ENCODE results near the gene STAG3.
"Not testable (repeated sequence)": the region's sequence is repeated elsewhere in the genome, so short reads cannot be mapped to it uniquely, and the experiment has no call there.

The STAG3 gene

GRCh38 chr7:100212631-100213286, 35.0 kb downstream of the STAG3 start:
- DNase-seq (ENCODE audit: low read depth in 2 of 2): no peak

GRCh38 chr7:100213672-100214071, 36.0 kb downstream of the STAG3 start:
- DNase-seq (ENCODE audit: low read depth in 2 of 2): no peak

DNA sequence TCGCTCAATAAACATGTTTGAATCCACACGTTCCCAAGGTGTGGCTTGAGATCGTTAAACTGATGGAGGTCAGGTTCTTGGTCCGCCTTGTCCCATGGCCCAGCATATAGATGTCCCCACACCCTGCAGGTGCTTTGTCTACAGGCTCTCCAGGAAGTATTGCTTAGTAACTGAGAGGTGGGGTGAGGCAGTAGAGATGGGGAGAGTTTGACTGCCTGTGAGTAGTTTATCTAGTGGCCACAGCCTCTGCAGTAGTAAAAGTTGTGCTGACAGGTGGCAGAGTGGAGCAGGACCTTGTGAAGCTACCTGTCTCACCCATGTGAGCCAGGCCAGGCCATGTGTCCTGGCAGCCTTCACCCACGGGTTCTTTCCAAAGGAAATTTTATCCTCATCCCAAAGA, 36.6 kb downstream of the STAG3 start:
- DNase-seq (ENCODE audit: low read depth in 2 of 2): not testable (repeated sequence)

- DNase-seq (ENCODE audit: low read depth in 2 of 2): no peak
Observed at GRCh38 chr7:100215895-100216294, 38.2 kb downstream of the STAG3 start.

DNA sequence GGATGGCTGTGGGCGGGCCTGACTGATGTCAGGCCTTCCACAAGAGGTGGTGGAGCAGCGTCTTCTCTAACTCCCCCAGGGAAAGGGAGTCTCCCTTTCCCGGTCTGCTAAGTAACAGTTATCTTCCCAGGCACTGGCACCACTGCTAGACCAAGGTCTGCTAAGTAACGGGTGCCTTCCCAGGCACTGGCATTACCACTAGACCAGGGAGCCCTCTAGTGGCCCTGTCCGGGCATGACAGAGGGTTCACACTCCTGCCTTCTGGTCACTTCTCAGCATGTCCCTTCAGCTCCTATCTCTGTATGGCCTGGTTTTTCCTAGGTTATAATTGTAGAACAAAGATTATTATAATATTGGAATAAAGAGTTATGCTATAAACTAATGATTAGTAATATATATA, 40.2 kb downstream of the STAG3 start:
- DNase-seq (ENCODE audit: low read depth in 2 of 2): peak in 1 of 2 experiments; percentile 84

- DNase-seq (ENCODE audit: low read depth in 2 of 2): no peak
Observed at GRCh38 chr7:100219271-100219737, 41.6 kb downstream of the STAG3 start.

GRCh38 chr7:100219801-100220585, 42.3 kb downstream of the STAG3 start, which contains the start of gene PVRIG:
TSS of gene PVRIG (plus strand) at chr7:100219949. CDS start at chr7:100219971, 22 bp downstream.
- DNase-seq (ENCODE audit: low read depth in 2 of 2): not testable (repeated sequence)

DNA sequence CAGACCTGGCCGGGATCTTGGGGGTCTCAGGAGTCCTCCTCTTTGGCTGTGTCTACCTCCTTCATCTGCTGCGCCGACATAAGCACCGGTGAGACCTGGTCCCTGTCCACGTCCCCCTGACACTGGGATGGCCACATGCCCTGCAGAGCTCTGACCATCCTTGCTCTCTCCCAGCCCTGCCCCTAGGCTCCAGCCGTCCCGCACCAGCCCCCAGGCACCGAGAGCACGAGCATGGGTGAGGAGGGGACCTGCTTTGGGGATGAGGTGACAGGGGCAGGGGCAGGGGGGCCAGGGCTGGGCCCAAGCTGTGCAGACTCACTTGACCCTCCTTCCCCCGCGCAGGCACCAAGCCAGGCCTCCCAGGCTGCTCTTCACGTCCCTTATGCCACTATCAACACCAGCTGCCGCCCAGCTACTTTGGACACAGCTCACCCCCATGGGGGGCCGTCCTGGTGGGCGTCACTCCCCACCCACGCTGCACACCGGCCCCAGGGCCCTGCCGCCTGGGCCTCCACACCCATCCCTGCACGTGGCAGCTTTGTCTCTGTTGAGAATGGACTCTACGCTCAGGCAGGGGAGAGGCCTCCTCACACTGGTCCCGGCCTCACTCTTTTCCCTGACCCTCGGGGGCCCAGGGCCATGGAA, 43.0 kb downstream of the STAG3 start:
- no peak for DNase-seq (ENCODE audit: low read depth in 2 of 2)

DNA sequence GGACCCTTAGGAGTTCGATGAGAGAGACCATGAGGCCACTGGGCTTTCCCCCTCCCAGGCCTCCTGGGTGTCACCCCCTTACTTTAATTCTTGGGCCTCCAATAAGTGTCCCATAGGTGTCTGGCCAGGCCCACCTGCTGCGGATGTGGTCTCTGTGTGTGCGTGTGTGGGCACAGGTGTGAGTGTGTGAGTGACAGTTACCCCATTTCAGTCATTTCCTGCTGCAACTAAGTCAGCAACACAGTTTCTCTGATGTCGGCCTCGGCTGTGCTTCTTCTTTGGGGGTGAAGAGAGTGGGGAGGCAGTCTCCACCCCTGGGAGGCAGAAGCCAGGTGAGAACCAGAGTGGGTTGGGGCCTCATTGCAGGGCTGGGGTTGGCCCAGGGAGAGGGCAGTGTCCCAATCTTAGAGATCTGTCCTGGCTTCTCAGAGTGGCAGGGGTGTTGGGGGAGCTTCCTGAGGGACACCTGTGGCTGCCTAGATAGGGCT, 43.6 kb downstream of the STAG3 start:
- DNase-seq (ENCODE audit: low read depth in 2 of 2): peak; percentile 68 to 74

DNA sequence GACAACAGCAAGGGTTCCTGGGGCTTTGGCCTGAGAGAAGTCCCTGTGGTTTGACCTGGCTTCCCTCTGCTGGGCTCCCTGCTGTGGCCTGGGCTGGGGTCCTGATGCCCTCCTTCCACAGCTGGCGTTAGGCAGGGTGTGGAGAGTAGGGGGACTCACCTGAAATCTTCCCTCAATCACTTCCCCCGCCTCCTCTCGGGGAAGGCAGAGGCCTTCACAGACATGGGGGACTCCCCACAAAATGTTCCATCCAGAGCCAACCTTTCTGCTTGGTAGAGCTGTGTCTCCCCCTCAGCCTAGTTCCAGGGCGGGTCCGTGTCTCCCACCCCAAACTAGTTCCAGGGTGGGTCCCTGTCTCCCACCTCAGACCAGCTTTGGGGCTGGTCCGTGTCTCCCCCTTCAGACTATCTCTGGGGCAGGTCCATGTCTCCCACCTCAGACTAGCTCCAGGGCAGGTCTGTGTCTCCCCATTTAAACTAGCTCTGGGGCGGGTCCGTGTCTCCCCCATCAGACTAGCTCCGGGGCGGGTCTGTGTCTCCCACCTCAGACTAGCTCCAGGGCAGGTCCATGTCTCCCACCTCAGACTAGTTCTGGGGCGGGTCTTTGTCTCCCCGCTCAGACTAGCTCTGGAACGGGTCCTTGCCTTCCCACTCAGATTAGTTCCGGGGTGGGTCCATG, 44.2 kb downstream of the STAG3 start:
- DNase-seq (ENCODE audit: low read depth in 2 of 2): no peak

DNA sequence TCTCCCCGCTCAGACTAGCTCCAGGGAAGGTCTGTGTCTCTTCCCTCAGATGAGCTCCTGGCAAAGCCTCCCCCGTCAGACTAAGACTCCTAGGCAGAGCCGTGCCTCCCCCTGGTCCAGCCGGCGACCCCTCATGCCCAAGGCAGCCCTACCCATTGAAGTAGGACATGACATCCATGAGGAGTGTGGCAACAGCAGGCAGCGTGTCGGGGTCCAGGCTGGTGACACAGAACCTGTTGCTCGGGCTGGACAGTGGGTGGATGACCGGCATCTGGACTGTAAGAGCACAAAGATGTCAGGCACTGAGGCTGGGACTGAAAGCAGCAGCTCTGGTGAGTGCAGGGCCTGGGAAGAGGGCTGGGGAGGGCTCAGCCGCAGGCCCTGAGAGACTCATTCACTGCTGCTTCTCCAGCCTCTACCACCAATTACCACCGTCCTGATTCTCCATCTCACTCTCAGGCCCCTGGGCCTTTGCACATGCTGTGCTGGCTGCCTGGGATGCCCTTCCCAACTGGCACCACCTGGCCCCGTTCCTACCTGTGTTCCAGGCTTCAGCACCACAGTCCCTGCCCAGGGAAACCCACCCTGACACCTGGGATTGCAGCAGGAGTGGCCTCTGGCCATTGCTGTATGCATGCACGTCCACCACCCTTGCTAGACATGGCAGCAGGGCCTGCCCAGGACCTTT, 44.9 kb downstream of the STAG3 start:
- DNase-seq (ENCODE audit: low read depth in 2 of 2): no peak

- not testable (repeated sequence) for DNase-seq (ENCODE audit: low read depth in 2 of 2)
Observed at GRCh38 chr7:100223376-100223927, 45.7 kb downstream of the STAG3 start.

DNA sequence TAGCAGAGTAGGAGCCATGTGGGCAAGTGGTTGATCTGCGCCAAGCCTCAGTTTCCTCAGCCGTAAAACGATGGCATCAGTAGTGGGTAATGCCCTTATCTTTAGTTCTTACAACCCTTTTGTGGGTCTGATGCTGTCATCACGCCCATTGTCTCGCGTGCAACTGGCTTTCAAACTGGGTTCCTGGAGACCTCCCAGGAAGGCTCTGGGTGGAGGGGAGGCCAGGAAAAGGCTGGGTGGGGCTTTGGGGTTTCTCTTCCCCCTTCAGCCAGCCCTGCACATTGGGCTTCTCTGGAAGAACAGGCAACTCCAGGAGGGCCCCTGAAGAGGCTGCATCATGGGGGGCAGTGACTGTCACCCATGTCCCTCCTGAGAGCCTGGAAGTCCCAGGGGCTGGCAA, 47.2 kb downstream of the STAG3 start:
- DNase-seq (ENCODE audit: low read depth in 2 of 2): not testable (repeated sequence)

GRCh38 chr7:100234660-100235317, 57.1 kb downstream of the STAG3 start:
- DNase-seq (ENCODE audit: low read depth in 2 of 2): not testable (repeated sequence)

DNA sequence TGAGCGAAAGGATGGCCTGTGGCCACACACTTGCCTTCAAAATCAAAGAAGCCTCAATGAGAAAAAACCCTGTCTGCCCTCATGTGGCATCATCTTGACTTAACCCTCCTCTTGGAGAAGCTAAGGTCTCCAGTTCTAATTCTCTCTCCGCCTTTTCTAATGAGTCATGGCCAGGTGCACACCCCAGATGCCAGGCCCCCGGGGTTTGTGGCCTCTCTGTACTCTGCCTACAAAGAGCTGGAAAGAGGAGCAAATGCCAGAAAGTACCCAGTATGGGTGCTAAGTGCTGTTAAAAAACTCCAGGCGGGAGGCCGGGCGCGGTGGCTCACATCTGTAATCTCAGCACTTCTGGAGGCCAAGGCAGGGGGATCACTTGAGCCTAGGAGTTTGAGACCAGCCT, 62.3 kb downstream of the STAG3 start:
- DNase-seq (ENCODE audit: low read depth in 2 of 2): not testable (repeated sequence)

DNA sequence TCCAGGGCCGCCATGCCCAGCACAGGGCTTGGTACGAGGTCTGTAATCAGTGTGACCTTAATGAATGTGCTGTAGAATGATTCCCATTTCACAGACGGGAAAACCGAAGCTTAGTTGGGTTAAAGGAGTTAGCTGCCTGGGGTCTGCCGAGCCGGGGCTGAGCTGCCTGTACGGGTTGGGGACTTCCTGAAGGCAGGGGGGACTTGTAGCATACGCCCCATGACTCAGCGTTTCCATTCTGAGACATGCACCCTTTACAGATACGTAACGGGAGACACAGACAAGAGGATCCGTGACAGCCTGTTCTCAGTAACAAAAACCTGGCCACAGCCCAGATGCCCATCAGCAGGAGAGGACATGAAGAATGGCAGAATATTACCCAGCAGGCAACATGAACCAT, 65.7 kb downstream of the STAG3 start:
- DNase-seq (ENCODE audit: low read depth in 2 of 2): peak; percentile 41 to 49

DNA sequence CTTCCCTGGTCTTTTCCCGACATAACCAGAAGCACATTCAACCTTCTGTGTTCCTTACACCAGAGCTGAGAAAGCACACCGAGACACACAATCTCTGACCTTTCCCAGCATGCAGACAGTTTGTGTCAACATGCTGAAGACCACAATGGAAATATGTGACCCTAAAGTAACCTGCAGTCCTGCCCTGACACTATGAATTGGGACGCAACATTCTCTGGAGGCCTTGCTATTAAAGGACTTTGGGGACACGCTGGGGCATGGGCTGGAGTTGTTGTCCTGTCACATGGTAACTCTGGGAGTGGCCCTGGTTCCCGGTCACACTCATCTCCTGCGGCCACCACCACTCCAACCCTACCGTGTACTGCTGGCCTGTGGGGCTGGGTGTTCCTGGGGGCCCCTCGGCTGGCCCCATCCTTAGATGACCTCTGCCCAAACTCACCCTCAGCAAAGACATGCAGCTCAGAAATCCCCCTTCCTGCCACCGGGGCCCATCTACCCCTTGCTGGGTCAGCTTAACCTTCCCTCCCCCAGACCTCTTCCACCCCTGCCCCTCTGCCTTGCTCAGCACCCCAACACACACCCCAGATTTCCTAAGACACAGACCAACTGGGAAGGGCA, 67.4 kb downstream of the STAG3 start:
- DNase-seq (ENCODE audit: low read depth in 2 of 2): not testable (repeated sequence)

DNA sequence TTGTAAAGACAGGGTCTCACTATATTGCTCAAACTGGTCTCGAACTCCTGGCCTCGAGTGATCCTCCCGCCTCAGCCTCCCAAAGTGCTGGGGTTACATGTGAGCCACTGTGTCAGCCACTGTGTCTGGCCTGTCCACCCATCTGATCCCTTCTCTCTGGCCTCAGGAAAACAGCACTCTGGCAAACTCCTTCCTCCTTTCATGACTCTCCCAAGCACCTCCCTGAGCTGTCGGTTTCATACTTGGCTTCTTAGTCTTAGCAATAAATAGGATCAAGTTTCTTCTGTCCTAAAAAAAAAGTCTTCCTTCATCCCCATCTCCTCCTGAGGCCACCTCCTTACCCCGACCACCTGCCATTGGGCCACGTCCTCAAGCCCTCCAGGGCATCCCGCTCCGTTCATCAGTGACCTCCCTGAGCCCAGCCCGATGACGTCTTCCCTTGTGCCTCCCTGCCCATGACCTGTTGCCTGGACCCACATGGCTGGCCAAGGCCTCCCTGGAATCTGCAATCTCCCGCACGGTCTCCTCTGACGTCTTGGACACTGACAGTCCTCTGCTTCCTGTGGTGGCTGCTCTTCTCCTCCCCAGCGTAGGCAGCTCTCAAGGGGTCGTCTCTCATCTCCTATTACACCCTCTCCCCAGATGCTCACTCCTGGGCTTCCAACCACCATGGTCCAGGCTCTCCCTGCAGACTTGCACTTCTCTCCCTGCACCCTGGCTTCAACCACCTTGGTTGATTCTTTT, 68.6 kb downstream of the STAG3 start:
- DNase-seq (ENCODE audit: low read depth in 2 of 2): not testable (repeated sequence)

DNA sequence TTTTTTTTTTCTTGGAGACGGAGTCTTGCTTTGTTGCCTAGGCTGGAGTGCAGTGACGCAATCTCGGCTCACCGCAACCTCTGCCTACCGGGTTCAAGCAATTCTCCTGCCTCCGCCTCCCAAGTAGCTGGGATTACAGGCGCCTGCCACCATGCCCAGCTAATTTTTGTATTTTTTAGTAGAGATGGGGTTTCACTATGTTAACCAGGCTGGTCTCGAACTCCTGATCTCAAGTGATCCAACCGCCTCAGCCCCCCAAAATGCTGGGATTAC, 69.1 kb downstream of the STAG3 start:
- DNase-seq (ENCODE audit: low read depth in 2 of 2): not testable (repeated sequence)
